ENCODE measurements around the gene CELA2A. TPM values are rescaled to one million over a fixed set of nuclear protein-coding genes. Genes with fewer than 3 reads are reported as not detected.

Gene CELA2A
- total and polyA plus RNA-seq, 10 of the 15 experiments (the other 5 are each of a cell fraction or from before 2014, with no cell fraction given) = 0.90 TPM; not detected in 9

- Histone ChIP-seq H3K27me3 (replicated peaks in 1 of 2; ENCODE audit: control insufficient read depth in 2 of 2, insufficient read depth in 2 of 2, low read length in 1 of 2) (no peaks in the 10 kb centered on the region), H3K4me1 (ENCODE audit: control insufficient read depth, insufficient read depth, low read length) (no peaks in the 10 kb centered on the region), H3K4me2 (ENCODE audit: control insufficient read depth, insufficient read depth) (no peak overlapping the region), H4K20me1 (ENCODE audit: control insufficient read depth, insufficient read depth) (peaks cover 4% of the 10 kb centered on the region; the same call in 1 of the 2 replicates), H2AFZ (ENCODE audit: control insufficient read depth, low read depth, low read length) (no peak overlapping the region), H3K9me3 (replicated peaks; ENCODE audit: control insufficient read depth, insufficient read depth, low read length) (no peaks in the 10 kb centered on the region), H3K27ac (ENCODE audit: control insufficient read depth, insufficient read depth) (no peak overlapping the region), H3K4me3 (no peak overlapping the region), H3K36me3 (ENCODE audit: control insufficient read depth in 2 of 2, insufficient read depth in 2 of 2, low read length in 1 of 2) (peaks cover 6 to 22% of the 10 kb centered on the region in 2 experiments; a peak in 3 of 4 replicates), H3K79me2 (ENCODE audit: control insufficient read depth, insufficient read depth, low read length) (peaks cover 15% of the 10 kb centered on the region), H3K9ac (ENCODE audit: control insufficient read depth, insufficient read depth, low read length) (no peak overlapping the region)
- no peak for DNase-seq (ENCODE audit: low read depth, low spot score)
- TF ChIP-seq, protein P1, sequence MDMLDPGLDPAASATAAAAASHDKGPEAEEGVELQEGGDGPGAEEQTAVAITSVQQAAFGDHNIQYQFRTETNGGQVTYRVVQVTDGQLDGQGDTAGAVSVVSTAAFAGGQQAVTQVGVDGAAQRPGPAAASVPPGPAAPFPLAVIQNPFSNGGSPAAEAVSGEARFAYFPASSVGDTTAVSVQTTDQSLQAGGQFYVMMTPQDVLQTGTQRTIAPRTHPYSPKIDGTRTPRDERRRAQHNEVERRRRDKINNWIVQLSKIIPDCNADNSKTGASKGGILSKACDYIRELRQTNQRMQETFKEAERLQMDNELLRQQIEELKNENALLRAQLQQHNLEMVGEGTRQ (IDR thresholded peaks at IDR 0.05; ENCODE audit: borderline replicate concordance, low read depth, low read length) = no peak
- no peak for TF ChIP-seq HDAC6 (IDR thresholded peaks at IDR 0.05; ENCODE audit: unreplicated experiment)
- TF ChIP-seq ZNF24 (IDR thresholded peaks at IDR 0.05) = no peak
- no peak for TF ChIP-seq FOXM1 (IDR thresholded peaks at IDR 0.05; ENCODE audit: low read depth, low read length)
- no peak for TF ChIP-seq ZNF217 (IDR thresholded peaks at IDR 0.05)
- TF ChIP-seq CBX5 (IDR thresholded peaks at IDR 0.05; ENCODE audit: low read depth) = no peak
- TF ChIP-seq MXI1 (IDR thresholded peaks at IDR 0.05; ENCODE audit: low read depth, low read length) = no peak
- TF ChIP-seq MEF2B (IDR thresholded peaks at IDR 0.05; ENCODE audit: partially characterized antibody, poor library complexity, severe bottlenecking) = no peak
- no peak for TF ChIP-seq PBX3 (IDR thresholded peaks at IDR 0.05; ENCODE audit: insufficient replicate concordance, low read depth, low read length)
- no peak for TF ChIP-seq MAX (IDR thresholded peaks at IDR 0.05; ENCODE audit: low read depth, low read length)
- TF ChIP-seq CREM (IDR thresholded peaks at IDR 0.05; ENCODE audit: low read depth) = no peak
- no peak for TF ChIP-seq IKZF1 (conservative IDR thresholded peaks at IDR 0.05)
- TF ChIP-seq SREBF2 (IDR thresholded peaks at IDR 0.05; ENCODE audit: low read length) = no peak
- TF ChIP-seq ASH2L (IDR thresholded peaks at IDR 0.05; ENCODE audit: borderline replicate concordance, low read depth) = no peak
- TF ChIP-seq RB1 (IDR thresholded peaks at IDR 0.05; ENCODE audit: borderline replicate concordance) = no peak
- no peak for TF ChIP-seq CBX3 (IDR thresholded peaks at IDR 0.05; ENCODE audit: borderline replicate concordance, low read depth)
- no peak for TF ChIP-seq BACH1 (IDR thresholded peaks at IDR 0.05; ENCODE audit: borderline replicate concordance)
- TF ChIP-seq HSF1 (IDR thresholded peaks at IDR 0.05; ENCODE audit: low read depth, low read length) = no peak
- no peak for TF ChIP-seq IKZF2 (IDR thresholded peaks at IDR 0.05)
- TF ChIP-seq RBBP5 (conservative IDR thresholded peaks at IDR 0.05) = no peak
- WGBS (ENCODE audit: insufficient coverage, insufficient replicate concordance, low lambda C conversion rate, missing lambda C conversion rate) = 86% methylated on average over 5 of the region's 5 CpGs
- no peak for ATAC-seq
- SMC1A ChIA-PET (ENCODE audit: uncharacterized antibody, unreplicated experiment) = interaction anchor here (0.8 kb wide), 1 partner anchor 102 kb away, joined by 4 read pairs; no protein-coding TSS in a partner anchor
- POLR2A ChIA-PET = no interaction called here
- BruUV-seq (replicated peaks) = no TSS peak
- no peak for FAIRE-seq
- RAD21 ChIA-PET (ENCODE audit: unreplicated experiment) = no interaction called here
- in situ Hi-C loops (cut with MboI) (loop anchor here (5.0 kb wide), 1 partner anchor 98 kb away; no protein-coding TSS in a partner anchor), intact Hi-C loops (cut with micrococcal nuclease; ENCODE audit: unreplicated experiment) (no loop called here)
- CTCF ChIA-PET = interaction anchor here (2.2 kb wide), 1 partner anchor 101 kb away, joined by 10 read pairs; no protein-coding TSS in a partner anchor
These were observed 31.6 kb upstream of the CELA2A start for GRCh38 chr1:15424981-15425380.
